Tibial nerve (tissue), 4 donors: Measurements from ENCODE around the gene MTURN. TPM values are rescaled to one million over a fixed set of nuclear protein-coding genes. Genes with fewer than 3 reads are reported as not detected.
A peak's percentile ranks its signal among the peaks of the same experiment; 100 is the strongest.

Experiments
- DNase-seq, 2 donors: peaks; one replicate each; pipeline ENCODE4 v3.0.0-alpha.2; 2019; ENCODE audit warnings: low spot score in 2 of 2
- H3K27ac ChIP-seq, 4 donors: fragments of 200-600 bp; sonication (generic) in 3 of 4; one replicate each; pipeline ENCODE4 v1.5.1; 2017 to 2019; ENCODE audit warnings: mild to moderate bottlenecking in 1 of 4
- H3K27me3 ChIP-seq, 2 donors: fragments of 200-600 bp; sonication (generic) in 1 of 2; one replicate each; pipeline versions ENCODE4 v1.5.1 to v1.6.0; 2017 to 2019
- H3K36me3 ChIP-seq, 3 donors: fragments of 200-600 bp; sonication (generic); one replicate each; pipeline ENCODE4 v1.5.1; 2018 to 2019
- H3K4me1 ChIP-seq, 4 donors: fragments of 200-600 bp; sonication (generic) in 3 of 4; one replicate each; pipeline ENCODE4 v1.5.1; 2017 to 2019
- H3K4me3 ChIP-seq, 4 donors: fragments of 200-600 bp; sonication (generic) in 3 of 4; one replicate each; pipeline ENCODE4 v1.5.1; 2017 to 2019; ENCODE audit warnings: mild to moderate bottlenecking in 1 of 4, moderate library complexity in 1 of 4
- H3K9me3 ChIP-seq, 4 donors: fragments of 200-600 bp; sonication (generic) in 3 of 4; one replicate each; pipeline ENCODE4 v1.5.1; 2017 to 2019
- CTCF ChIP-seq, 5 experiments: fragments of 200-600 bp in 3 of 5; fragments of 450-650 bp in 2 of 5; sonication (generic) in 3 of 5; IDR thresholded peaks; one replicate each; pipeline ENCODE4 v1.5.1; 2016 to 2019; ENCODE audit warnings: antibody characterized with exemption in 5 of 5, mild to moderate bottlenecking in 3 of 5, moderate library complexity in 2 of 5
- EP300 ChIP-seq, 2 donors: sonication (generic); formaldehyde crosslinking; IDR thresholded peaks; one replicate each; pipeline ENCODE4 v1.6.1; 2017; ENCODE audit warnings: antibody characterized with exemption in 2 of 2, mild to moderate bottlenecking in 1 of 2
- POLR2A ChIP-seq, 2 donors: fragments of 450-650 bp; IDR thresholded peaks; one replicate each; pipeline ENCODE4 v1.6.1; 2017; ENCODE audit warnings: antibody characterized with exemption in 2 of 2, mild to moderate bottlenecking in 2 of 2, moderate library complexity in 2 of 2
- WGBS, 2 donors: methylation state at CpG; one replicate each; pipeline ENCODE4 v1.1.5; 2018; 5-methylcytosine and 5-hydroxymethylcytosine counted together
- total RNA-seq, 4 donors: library from RNA; depleted of rRNA; stranded (reverse); fragments of >200 nt; gene quantifications; one replicate each; pipeline ENCODE4 v1.1.0, GENCODE V29; 2016

Gene MTURN
- total RNA-seq, 4 donors from 2014 or later = 156 to 246 (median 186) TPM

- TF ChIP-seq EP300 (IDR thresholded peaks at IDR 0.05) (peak in 1 of 2 donors; percentile 23), CTCF (IDR thresholded peaks at IDR 0.05) (no peak)
- DNase-seq = no peak
- Histone ChIP-seq H3K27me3 (no peaks in the 10 kb centered on the region), H3K36me3 (no peaks in the 10 kb centered on the region), H3K4me3 (no peak overlapping the region), H3K27ac (peak overlapping the region in 3 of 4 donors; percentile 9 to 94 (median 85)), H3K9me3 (no peaks in the 10 kb centered on the region), H3K4me1 (peaks cover 0 to 88% (median 44%) of the 10 kb centered on the region in 4 donors)
- 60 to 62% methylated on average over 6 of the region's 6 CpGs for WGBS, 2 donors
Observed at GRCh38 chr7:30170476-30171205, 35.9 kb downstream of the MTURN start.

- DNase-seq = no peak
- peaks cover 0 to 93% (median 54%) of the 10 kb centered on the region in 4 donors for H3K4me1 ChIP-seq
- TF ChIP-seq POLR2A (IDR thresholded peaks at IDR 0.05) = no peak
- no peak for TF ChIP-seq CTCF (IDR thresholded peaks at IDR 0.05)
- no peak for TF ChIP-seq EP300 (IDR thresholded peaks at IDR 0.05)
- no peaks in the 10 kb centered on the region for H3K27me3 ChIP-seq
- H3K4me3 ChIP-seq = no peak overlapping the region
- H3K36me3 ChIP-seq = no peaks in the 10 kb centered on the region
- no peaks in the 10 kb centered on the region for H3K9me3 ChIP-seq
- peak overlapping the region; percentile 53 to 94 (median 76) for H3K27ac ChIP-seq
- WGBS, 2 donors = 89 to 90% methylated on average over 8 to 9 of the region's 9 CpGs
Observed at GRCh38 chr7:30171766-30172447, 37.1 kb downstream of the MTURN start.

GRCh38 chr7:30172451-30172850, 37.7 kb downstream of the MTURN start:
- TF ChIP-seq EP300 (IDR thresholded peaks at IDR 0.05) (no peak), POLR2A (IDR thresholded peaks at IDR 0.05) (no peak), CTCF (IDR thresholded peaks at IDR 0.05) (no peak)
- no peaks in the 10 kb centered on the region for H3K9me3 ChIP-seq
- H3K36me3 ChIP-seq = no peaks in the 10 kb centered on the region
- WGBS, 2 donors = 65 to 66% methylated on average over 3 of the region's 3 CpGs
- no peaks in the 10 kb centered on the region for H3K27me3 ChIP-seq
- no peak for DNase-seq
- H3K4me1 ChIP-seq = peaks cover 0 to 97% (median 54%) of the 10 kb centered on the region in 4 donors
- no peak overlapping the region for H3K4me3 ChIP-seq
- peak overlapping the region; percentile 53 to 94 (median 76) for H3K27ac ChIP-seq

- H3K4me1 ChIP-seq = peaks cover 0 to 98% (median 51%) of the 10 kb centered on the region in 4 donors
- 29 to 37% methylated on average over 13 of the region's 13 CpGs for WGBS, 2 donors
- no peaks in the 10 kb centered on the region for H3K36me3 ChIP-seq
- no peaks in the 10 kb centered on the region for H3K27me3 ChIP-seq
- peak in 1 of 2 donors; percentile 82 for TF ChIP-seq EP300 (IDR thresholded peaks at IDR 0.05)
- TF ChIP-seq CTCF (IDR thresholded peaks at IDR 0.05) = peak; percentile 16 to 34 (median 30)
- no peak for TF ChIP-seq POLR2A (IDR thresholded peaks at IDR 0.05)
- H3K9me3 ChIP-seq = no peaks in the 10 kb centered on the region
- no peak overlapping the region for H3K4me3 ChIP-seq
- peak in 1 of 2 donors; percentile 41 for DNase-seq
- peak overlapping the region; percentile 55 to 94 (median 76) for H3K27ac ChIP-seq
Observed at GRCh38 chr7:30173058-30173897, 38.5 kb downstream of the MTURN start.
